Subcutaneous abdominal adipose tissue (tissue), 5 donors: ENCODE results near the gene BRDT.
"Not testable (repeated sequence)": the region's sequence is repeated elsewhere in the genome, so short reads cannot be mapped to it uniquely, and the experiment has no call there.

Experiments
- H3K27ac ChIP-seq: one replicate; pipeline ENCODE4 v1.7.0; 2013; ENCODE audit warnings: low read depth, mild to moderate bottlenecking, inconsistent platforms, low read length, moderate library complexity
- H3K27me3 ChIP-seq, 5 donors: one replicate each; pipeline ENCODE4 v1.7.0; 2013; ENCODE audit warnings: low read length in 5 of 5, inconsistent platforms in 1 of 5; ENCODE audit not compliant: control insufficient read depth in 5 of 5, insufficient read depth in 4 of 5
- H3K36me3 ChIP-seq, 5 donors: one replicate each; pipeline ENCODE4 v1.7.0; 2013; ENCODE audit warnings: low read length in 5 of 5; ENCODE audit not compliant: control insufficient read depth in 5 of 5, insufficient read depth in 5 of 5
- H3K4me1 ChIP-seq, 5 donors: one replicate each; pipeline ENCODE4 v1.7.0; 2013; ENCODE audit warnings: low read length in 5 of 5, mild to moderate bottlenecking in 3 of 5, moderate library complexity in 1 of 5; ENCODE audit not compliant: control insufficient read depth in 5 of 5, insufficient read depth in 5 of 5
- H3K4me3 ChIP-seq, 5 donors: one replicate each; pipeline ENCODE4 v1.7.0; 2013; ENCODE audit warnings: low read length in 5 of 5, low read depth in 1 of 5
- H3K9ac ChIP-seq, 5 donors: one replicate each; pipeline ENCODE4 v1.7.0; 2013; ENCODE audit warnings: low read length in 5 of 5, mild to moderate bottlenecking in 4 of 5, moderate library complexity in 3 of 5
- H3K9me3 ChIP-seq, 5 donors: one replicate each; pipeline ENCODE4 v1.7.0; 2013; ENCODE audit warnings: low read length in 5 of 5; ENCODE audit not compliant: control insufficient read depth in 5 of 5
- donor health status: healthy.
- donor health status: healthy.
- donor health status: healthy.
- donor health status: healthy.
- donor health status: healthy.

The BRDT gene

GRCh38 chr1:91979383-91979782 lies 30.2 kb downstream of the BRDT start:
- no peak overlapping the region for H3K4me3 ChIP-seq
- H3K4me1 ChIP-seq = no peaks in the 10 kb centered on the region
- H3K9me3 ChIP-seq = no peaks in the 10 kb centered on the region
- no peak overlapping the region for H3K9ac ChIP-seq
- H3K27me3 ChIP-seq = no peaks in the 10 kb centered on the region
- H3K27ac ChIP-seq = no peak overlapping the region
- H3K36me3 ChIP-seq = no peaks in the 10 kb centered on the region

GRCh38 chr1:91980663-91981062 lies 31.5 kb downstream of the BRDT start:
- H3K27me3 ChIP-seq = no peaks in the 10 kb centered on the region
- no peak overlapping the region for H3K4me3 ChIP-seq
- H3K9ac ChIP-seq = no peak overlapping the region
- H3K9me3 ChIP-seq = no peaks in the 10 kb centered on the region
- no peaks in the 10 kb centered on the region for H3K4me1 ChIP-seq
- H3K27ac ChIP-seq = no peak overlapping the region
- H3K36me3 ChIP-seq = no peaks in the 10 kb centered on the region

DNA sequence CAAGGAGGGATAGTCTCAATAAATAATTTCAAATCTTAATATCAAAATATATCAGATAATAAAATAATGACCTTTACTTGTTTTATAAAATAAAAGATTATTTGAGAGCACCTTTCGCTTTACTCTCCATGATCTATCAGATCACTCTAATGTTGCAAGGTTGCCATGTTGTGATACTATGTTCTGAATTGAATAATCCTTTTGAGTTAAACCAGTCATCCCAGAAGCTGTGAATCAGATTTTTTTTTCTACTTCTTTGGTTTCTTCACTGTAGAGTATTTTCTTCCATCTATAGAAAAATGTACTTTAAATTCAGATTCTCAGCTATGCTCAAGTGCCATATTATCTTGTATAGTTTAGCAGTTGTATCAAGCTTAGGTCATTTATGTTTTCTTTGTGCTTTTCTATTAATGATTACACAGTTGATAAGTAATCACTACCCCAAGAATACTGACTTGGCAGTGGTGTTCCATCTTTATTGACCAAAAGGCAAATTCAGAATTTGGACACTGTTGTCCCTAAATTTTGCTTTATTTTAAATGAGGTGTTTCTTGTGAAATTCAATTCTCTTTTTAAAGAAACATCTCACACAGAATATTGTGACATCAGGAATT lies 32.9 kb downstream of the BRDT start:
- no peaks in the 10 kb centered on the region for H3K4me1 ChIP-seq
- H3K9me3 ChIP-seq = no peaks in the 10 kb centered on the region
- H3K27ac ChIP-seq = no peak overlapping the region
- H3K27me3 ChIP-seq = no peaks in the 10 kb centered on the region
- no peak overlapping the region for H3K9ac ChIP-seq
- H3K4me3 ChIP-seq = no peak overlapping the region
- no peaks in the 10 kb centered on the region for H3K36me3 ChIP-seq

DNA sequence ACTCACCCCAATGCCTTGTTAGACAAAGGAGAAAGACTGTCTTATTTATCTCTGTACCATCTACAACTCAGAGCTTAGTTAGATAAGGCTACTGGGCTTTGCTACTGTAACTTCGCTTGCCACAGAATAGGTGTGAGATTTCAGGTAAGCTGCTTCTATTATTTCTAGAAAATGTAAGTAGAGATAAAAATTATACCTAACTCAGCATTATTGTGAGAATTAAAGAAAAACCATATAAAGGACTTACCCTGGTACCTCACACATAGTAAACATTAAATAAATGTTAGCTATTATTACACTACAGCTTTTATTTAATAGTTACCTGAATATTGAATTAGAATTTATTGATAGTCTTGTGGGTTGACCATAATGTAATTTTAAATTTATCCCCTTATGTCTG lies 44.1 kb downstream of the BRDT start:
- H3K36me3 ChIP-seq = no peaks in the 10 kb centered on the region
- no peak overlapping the region for H3K9ac ChIP-seq
- H3K9me3 ChIP-seq = no peaks in the 10 kb centered on the region
- no peaks in the 10 kb centered on the region for H3K27me3 ChIP-seq
- H3K27ac ChIP-seq = no peak overlapping the region
- H3K4me1 ChIP-seq = no peaks in the 10 kb centered on the region
- H3K4me3 ChIP-seq = no peak overlapping the region

DNA sequence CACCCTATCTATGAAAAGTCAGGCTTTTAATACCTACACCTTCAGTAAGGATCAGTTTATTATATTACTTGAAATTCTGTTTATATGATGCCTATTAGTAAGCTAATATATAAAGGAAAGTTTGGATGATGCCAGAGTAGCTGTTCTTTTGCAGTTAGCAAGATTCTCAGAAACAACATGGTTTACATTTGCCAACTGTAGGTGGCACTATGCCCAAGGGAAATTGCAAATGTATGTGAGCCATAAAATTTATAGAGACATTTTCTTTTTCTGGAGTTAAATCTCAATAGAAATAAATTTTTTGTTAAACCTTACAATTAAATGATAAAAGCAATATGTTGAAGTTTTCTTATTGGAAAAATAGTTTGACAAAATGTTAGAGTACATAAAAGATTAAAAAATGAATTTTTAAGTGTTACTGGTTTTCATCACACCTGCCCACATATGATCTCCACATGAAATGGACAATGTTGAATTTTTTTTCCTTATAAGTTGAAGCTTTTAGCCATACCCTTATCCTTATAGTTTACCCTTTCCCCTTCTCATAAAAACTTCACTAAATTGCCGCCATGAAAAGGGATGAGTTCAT lies 48.5 kb downstream of the BRDT start:
- no peak overlapping the region for H3K27ac ChIP-seq
- no peaks in the 10 kb centered on the region for H3K4me1 ChIP-seq
- H3K4me3 ChIP-seq = no peak overlapping the region
- H3K27me3 ChIP-seq = no peaks in the 10 kb centered on the region
- no peaks in the 10 kb centered on the region for H3K36me3 ChIP-seq
- no peaks in the 10 kb centered on the region for H3K9me3 ChIP-seq
- no peak overlapping the region for H3K9ac ChIP-seq

- Histone ChIP-seq H3K27me3 (no peaks in the 10 kb centered on the region), H3K36me3 (no peaks in the 10 kb centered on the region), H3K9me3 (no peaks in the 10 kb centered on the region), H3K9ac (no peak overlapping the region), H3K4me1 (no peaks in the 10 kb centered on the region), H3K27ac (no peak overlapping the region), H3K4me3 (no peak overlapping the region)
Measured at GRCh38 chr1:92004129-92004528, 54.9 kb downstream of the BRDT start.

- no peaks in the 10 kb centered on the region for H3K27me3 ChIP-seq
- H3K4me1 ChIP-seq = no peaks in the 10 kb centered on the region
- H3K36me3 ChIP-seq = no peaks in the 10 kb centered on the region
- no peak overlapping the region for H3K4me3 ChIP-seq
- H3K9ac ChIP-seq = no peak overlapping the region
- no peaks in the 10 kb centered on the region for H3K9me3 ChIP-seq
- no peak overlapping the region for H3K27ac ChIP-seq
Measured at GRCh38 chr1:92013923-92014322, 64.7 kb downstream of the BRDT start.

- Histone ChIP-seq H3K9me3 (no peaks in the 10 kb centered on the region), H3K4me3 (no peak overlapping the region), H3K9ac (no peak overlapping the region), H3K27ac (no peak overlapping the region), H3K4me1 (no peaks in the 10 kb centered on the region), H3K27me3 (no peaks in the 10 kb centered on the region), H3K36me3 (no peaks in the 10 kb centered on the region)
Measured at GRCh38 chr1:92016720-92017316, 67.6 kb downstream of the BRDT start.

DNA sequence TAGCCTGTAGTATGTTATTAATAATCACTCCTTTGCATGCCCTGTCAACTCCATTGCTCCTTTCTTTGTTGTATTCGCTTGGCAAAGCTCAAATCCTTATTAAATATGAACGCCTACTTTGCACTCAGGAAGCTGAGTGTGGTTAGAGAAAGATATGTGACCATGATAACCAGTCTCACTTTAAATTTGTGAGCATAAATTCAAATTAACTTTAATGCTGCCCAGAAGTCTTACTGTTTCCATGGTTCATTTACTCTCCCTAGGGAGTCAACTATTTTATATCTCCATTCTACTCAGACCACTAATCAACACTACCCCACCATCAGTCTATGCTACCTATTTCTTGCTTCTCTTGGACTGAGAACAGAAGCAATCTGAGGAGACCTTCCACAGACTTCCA lies 68.5 kb downstream of the BRDT start:
- H3K9ac ChIP-seq = no peak overlapping the region
- H3K9me3 ChIP-seq = no peaks in the 10 kb centered on the region
- H3K4me3 ChIP-seq = no peak overlapping the region
- H3K36me3 ChIP-seq = no peaks in the 10 kb centered on the region
- H3K4me1 ChIP-seq = no peaks in the 10 kb centered on the region
- H3K27me3 ChIP-seq = no peaks in the 10 kb centered on the region
- no peak overlapping the region for H3K27ac ChIP-seq

DNA sequence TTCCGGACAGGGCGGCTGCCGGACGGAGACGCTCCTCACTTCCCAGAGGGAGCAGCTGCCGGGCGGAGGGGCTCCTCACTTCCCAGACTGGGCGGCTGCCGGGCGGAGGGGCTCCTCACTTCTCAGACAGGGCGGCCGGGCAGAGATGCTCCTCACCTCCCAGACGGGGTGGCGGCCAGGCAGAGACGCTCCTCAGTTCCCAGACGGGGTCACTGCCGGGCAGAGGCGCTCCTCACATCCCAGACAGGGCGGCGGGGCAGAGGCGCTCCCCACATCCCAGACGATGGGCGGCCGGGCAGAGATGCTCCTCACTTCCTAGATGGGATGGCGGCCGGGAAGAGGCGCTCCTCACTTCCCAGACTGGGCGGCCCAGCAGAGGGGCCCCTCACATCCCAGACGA lies 76.8 kb downstream of the BRDT start:
- not testable (repeated sequence) for H3K4me3 ChIP-seq, H3K27me3 ChIP-seq, H3K9me3 ChIP-seq, H3K27ac ChIP-seq, H3K36me3 ChIP-seq, H3K9ac ChIP-seq
- H3K4me1 ChIP-seq = peaks cover 0 to 16% (median 13%) of the 10 kb centered on the region in 5 donors
